OCI-LY1 (cell line): ENCODE results near the gene YBX2.

ENCODE experiments used
- H2AFZ ChIP-seq: fragments of 200-600 bp; sonication (generic), shearing (Covaris generic); 2 replicates; pipeline ENCODE4 v1.6.0; 2014; ENCODE audit warnings: antibody characterized with exemption, mild to moderate bottlenecking, low read length
- H3F3A ChIP-seq: fragments of 200-600 bp; sonication (generic), shearing (Covaris generic); 2 replicates; pipeline ENCODE4 v1.6.0; 2014; ENCODE audit warnings: mild to moderate bottlenecking, antibody characterized with exemption, low read length, moderate library complexity; ENCODE audit not compliant: insufficient read depth
- H3K27ac ChIP-seq: fragments of 200-600 bp; sonication (generic); 2 replicates; pipeline ENCODE4 v1.5.1; 2014; ENCODE audit warnings: low read length, mixed run types, mild to moderate bottlenecking, low read depth; ENCODE audit not compliant: poor library complexity, severe bottlenecking
- H3K27me3 ChIP-seq: fragments of 200-600 bp; sonication (generic); 2 replicates; pipeline ENCODE4 v1.6.0; 2014; ENCODE audit warnings: antibody characterized with exemption, mild to moderate bottlenecking, low read length, moderate library complexity; ENCODE audit not compliant: insufficient read depth
- H3K36me3 ChIP-seq: fragments of 200-600 bp; sonication (generic); 2 replicates; pipeline ENCODE4 v1.6.1; 2014; ENCODE audit warnings: mild to moderate bottlenecking, antibody characterized with exemption, low read length, moderate library complexity, mixed read lengths; ENCODE audit not compliant: insufficient read depth
- H3K4me1 ChIP-seq: fragments of 200-600 bp; sonication (generic); 2 replicates; pipeline ENCODE4 v1.5.1; 2014; ENCODE audit warnings: mild to moderate bottlenecking, low read length, moderate library complexity; ENCODE audit not compliant: insufficient read depth, severe bottlenecking
- H3K4me2 ChIP-seq: fragments of 200-600 bp; sonication (generic), shearing (Covaris generic); 2 replicates; pipeline ENCODE4 v1.6.1; 2014; ENCODE audit warnings: low read length
- H3K4me3 ChIP-seq: fragments of 200-600 bp; sonication (generic); 2 replicates; pipeline ENCODE4 v1.5.1; 2014; ENCODE audit warnings: low read length, low read depth, mild to moderate bottlenecking, mixed read lengths; ENCODE audit not compliant: poor library complexity, severe bottlenecking
- H3K79me2 ChIP-seq: fragments of 200-600 bp; shearing (Covaris generic); 2 replicates; pipeline ENCODE4 v1.6.1; 2016; ENCODE audit warnings: mixed run types, low read length, mixed read lengths; ENCODE audit not compliant: insufficient read depth
- H3K9ac ChIP-seq: fragments of 200-600 bp; sonication (generic), shearing (Covaris generic); 2 replicates; pipeline ENCODE4 v1.6.1; 2014; ENCODE audit warnings: mild to moderate bottlenecking, low read length, mixed read lengths
- H3K9me2 ChIP-seq: fragments of 200-600 bp; sonication (generic), shearing (Covaris generic); 2 replicates; pipeline ENCODE4 v1.6.1; 2014; ENCODE audit warnings: low read depth, mild to moderate bottlenecking, low read length, mixed read lengths
- H3K9me3 ChIP-seq: fragments of 200-600 bp; shearing (Covaris generic); 2 replicates; pipeline ENCODE4 v1.6.1; 2014; ENCODE audit warnings: low read length, mixed read lengths
- H4K20me1 ChIP-seq: fragments of 200-600 bp; sonication (generic), shearing (Covaris generic); 2 replicates; pipeline ENCODE4 v1.6.0; 2016; ENCODE audit warnings: mild to moderate bottlenecking, low read length; ENCODE audit not compliant: insufficient read depth
- EZH2 ChIP-seq: fragments of 200-600 bp; sonication (generic), shearing (Covaris generic); IDR thresholded peaks from 2 replicates; pipeline ENCODE4 v1.8.0; 2017; ENCODE audit warnings: borderline replicate concordance, mixed run types, mild to moderate bottlenecking, antibody characterized with exemption, low read length, moderate library complexity, mixed read lengths
- TF ChIP-seq, protein P1 (sequence below): fragments of 200-600 bp; sonication (generic), shearing (Covaris generic); IDR thresholded peaks from 2 replicates; pipeline ENCODE4 v1.5.1; 2017; ENCODE audit warnings: mild to moderate bottlenecking, antibody characterized with exemption, low read length, moderate library complexity, mixed read lengths

The YBX2 gene

DNA sequence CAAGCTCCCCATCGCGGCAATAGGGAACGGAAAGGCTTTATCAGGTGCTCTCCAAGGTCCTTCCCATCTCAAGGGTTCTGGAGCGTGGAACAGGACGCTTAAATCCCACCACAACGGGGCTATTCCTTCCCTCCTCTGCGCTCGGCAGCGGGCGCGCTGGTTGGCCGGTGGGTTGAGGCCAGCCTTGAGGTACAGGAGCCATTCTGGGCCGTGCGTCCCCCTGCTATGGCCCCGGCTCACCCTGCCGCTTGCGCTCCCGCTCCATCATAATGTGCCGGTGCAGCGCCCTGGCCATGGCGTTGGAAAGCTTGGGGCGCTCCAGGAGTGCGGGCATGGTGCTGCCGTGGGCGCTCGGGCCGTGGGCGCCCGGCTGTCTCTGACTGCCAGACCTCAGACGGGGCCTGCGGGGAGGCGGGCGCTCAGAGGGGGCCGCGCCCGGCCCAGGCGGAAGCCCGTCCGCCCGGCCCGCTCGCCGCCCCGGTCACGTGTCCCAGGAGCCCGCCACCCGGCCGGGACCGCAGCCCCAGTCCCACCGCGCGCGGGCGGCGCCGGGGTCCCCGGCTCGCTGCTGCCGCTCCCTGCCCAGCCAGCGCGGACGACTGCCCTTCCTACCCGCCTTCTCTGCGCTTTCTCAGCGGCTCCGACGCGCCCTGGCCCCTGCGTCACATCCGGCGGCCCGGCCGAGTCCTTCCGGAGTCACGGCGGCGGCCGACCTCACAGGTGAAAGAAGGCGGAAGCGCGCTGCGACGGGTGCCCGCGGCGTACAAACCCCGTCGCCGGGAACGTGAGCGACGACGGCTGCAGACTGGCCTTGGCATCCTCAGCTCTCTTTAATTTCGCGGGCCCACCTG lies 20.5 kb upstream of the YBX2 start, which contains the start of gene GPS2:
Gene GPS2, minus strand, starts transcription at position 642 of the 851 bp plus-strand sequence. Its CDS starts 308 bp downstream, at position 334.
- H3F3A ChIP-seq = peaks cover 21% of the 10 kb centered on the region
- peak within 1 kb of the TSS; percentile 81 for H3K27ac ChIP-seq
- H3K9ac ChIP-seq = peak within 1 kb of the TSS; percentile 98
- H3K4me2 ChIP-seq = peak within 1 kb of the TSS; percentile 97
- peak within 1 kb of the TSS; percentile 99 for H3K4me3 ChIP-seq
- no peak within 1 kb of the TSS for H2AFZ ChIP-seq
- no peaks in the 10 kb centered on the region for H3K9me2 ChIP-seq
- H4K20me1 ChIP-seq = peaks cover 4% of the 10 kb centered on the region; the same call in 1 of the 2 replicates
- peaks cover 76% of the 10 kb centered on the region for H3K36me3 ChIP-seq
- TF ChIP-seq, protein P1, sequence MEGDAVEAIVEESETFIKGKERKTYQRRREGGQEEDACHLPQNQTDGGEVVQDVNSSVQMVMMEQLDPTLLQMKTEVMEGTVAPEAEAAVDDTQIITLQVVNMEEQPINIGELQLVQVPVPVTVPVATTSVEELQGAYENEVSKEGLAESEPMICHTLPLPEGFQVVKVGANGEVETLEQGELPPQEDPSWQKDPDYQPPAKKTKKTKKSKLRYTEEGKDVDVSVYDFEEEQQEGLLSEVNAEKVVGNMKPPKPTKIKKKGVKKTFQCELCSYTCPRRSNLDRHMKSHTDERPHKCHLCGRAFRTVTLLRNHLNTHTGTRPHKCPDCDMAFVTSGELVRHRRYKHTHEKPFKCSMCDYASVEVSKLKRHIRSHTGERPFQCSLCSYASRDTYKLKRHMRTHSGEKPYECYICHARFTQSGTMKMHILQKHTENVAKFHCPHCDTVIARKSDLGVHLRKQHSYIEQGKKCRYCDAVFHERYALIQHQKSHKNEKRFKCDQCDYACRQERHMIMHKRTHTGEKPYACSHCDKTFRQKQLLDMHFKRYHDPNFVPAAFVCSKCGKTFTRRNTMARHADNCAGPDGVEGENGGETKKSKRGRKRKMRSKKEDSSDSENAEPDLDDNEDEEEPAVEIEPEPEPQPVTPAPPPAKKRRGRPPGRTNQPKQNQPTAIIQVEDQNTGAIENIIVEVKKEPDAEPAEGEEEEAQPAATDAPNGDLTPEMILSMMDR = no peak
- no peak for TF ChIP-seq EZH2
- H3K27me3 ChIP-seq = no peaks in the 10 kb centered on the region
- H3K4me1 ChIP-seq = peaks cover 44% of the 10 kb centered on the region
- no peaks in the 10 kb centered on the region for H3K9me3 ChIP-seq
- H3K79me2 ChIP-seq = peaks cover 8% of the 10 kb centered on the region; the same call in 1 of the 2 replicates

DNA sequence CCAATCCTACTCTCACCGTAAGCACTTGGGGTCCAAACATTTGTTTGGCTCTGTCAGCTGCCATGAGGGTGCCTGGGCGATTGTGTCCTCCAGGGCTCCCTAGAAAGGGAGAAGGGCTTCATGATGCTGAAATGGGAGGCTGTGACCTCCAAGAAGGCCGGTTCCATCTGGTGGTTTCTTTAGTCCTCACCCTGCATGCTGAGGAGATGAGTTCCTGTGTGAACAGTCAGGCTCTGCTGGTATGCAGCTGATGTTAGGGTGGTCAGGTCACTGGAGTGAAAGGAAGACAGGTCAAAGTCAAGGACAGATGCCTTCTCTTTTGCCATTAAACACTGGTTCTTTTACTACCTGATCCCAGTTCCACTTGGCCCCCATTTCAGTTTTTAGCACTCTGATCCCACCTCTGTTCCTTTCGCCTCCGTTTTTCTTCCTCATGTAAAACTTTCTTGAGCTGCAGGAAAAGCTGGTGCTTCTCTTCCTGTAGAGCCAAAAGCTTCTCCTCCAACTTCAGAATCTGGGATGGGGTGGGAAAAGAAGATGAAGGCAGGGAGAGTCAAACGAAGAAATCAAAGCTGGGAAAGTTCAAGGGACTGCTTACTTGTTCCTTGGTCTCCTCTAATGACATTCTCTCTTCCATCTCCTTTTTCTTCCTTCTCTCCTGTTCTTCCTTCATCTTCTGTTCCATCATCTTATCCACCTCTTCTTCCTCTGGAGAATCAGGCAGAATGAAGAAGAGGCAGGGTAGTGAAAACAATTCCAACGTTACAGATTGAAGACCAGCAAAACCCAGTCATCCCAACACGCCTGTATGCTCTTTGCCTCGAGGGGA lies 19.7 kb upstream of the YBX2 start:
- Histone ChIP-seq H3K9ac (peak overlapping the region; percentile 98), H3K9me2 (no peaks in the 10 kb centered on the region), H3K9me3 (no peaks in the 10 kb centered on the region), H3K79me2 (peaks cover 17% of the 10 kb centered on the region), H3K27me3 (no peaks in the 10 kb centered on the region), H4K20me1 (peaks cover 4% of the 10 kb centered on the region; the same call in 1 of the 2 replicates), H3K4me1 (peaks cover 53% of the 10 kb centered on the region), H3K4me3 (peak overlapping the region; percentile 99), H3K4me2 (peak overlapping the region; percentile 97), H3K36me3 (peaks cover 82% of the 10 kb centered on the region), H3K27ac (peak overlapping the region; percentile 42), H3F3A (peaks cover 23% of the 10 kb centered on the region), H2AFZ (no peak overlapping the region)
- TF ChIP-seq, protein P1 = no peak
- TF ChIP-seq EZH2 = no peak

DNA sequence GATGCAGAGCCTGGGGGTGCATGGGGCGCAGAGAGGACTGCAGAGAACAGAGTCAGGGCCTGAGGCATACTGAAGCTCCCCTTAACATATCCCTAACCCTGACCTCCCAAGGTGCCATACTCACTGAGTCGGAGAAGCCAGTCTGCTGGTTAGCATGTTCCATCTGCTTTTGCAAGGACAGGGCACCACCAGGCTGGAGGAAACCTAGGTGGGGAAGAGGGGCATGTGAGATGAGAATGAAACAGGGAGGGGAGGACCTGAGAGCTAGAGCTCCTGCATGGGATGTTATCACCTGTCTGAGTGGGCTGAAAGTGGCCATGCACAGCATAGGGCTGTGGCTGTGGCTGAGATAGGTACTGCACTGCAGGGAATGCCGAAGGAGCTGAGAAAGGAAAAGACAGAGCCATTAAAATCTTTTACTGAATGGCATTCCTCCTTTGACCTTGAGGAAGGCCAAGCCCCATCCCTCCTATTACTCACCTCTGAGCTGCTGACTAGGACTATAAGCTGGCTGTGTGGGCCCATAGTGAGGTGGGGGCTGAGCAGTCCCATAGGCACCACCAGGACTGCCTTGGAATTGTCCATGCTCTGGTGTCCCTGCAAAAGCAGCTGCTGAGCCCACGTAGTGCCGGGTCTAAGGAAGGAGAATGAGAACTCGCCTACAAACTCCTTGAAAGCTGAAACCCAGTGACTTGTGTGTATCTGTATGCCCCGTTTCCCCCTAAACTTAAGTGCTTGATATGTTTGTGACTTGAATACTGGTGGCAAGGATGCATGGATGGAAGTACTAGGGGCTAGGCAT lies 18.9 kb upstream of the YBX2 start:
- Histone ChIP-seq H3K4me2 (peak overlapping the region; percentile 97; the same call in 1 of the 2 replicates), H3K9me3 (no peaks in the 10 kb centered on the region), H4K20me1 (peaks cover 4% of the 10 kb centered on the region; the same call in 1 of the 2 replicates), H3K36me3 (peaks cover 81% of the 10 kb centered on the region), H3F3A (peaks cover 23% of the 10 kb centered on the region), H3K27me3 (no peaks in the 10 kb centered on the region), H3K9ac (peak overlapping the region; percentile 5; the same call in 1 of the 2 replicates), H3K9me2 (no peaks in the 10 kb centered on the region), H3K4me3 (peak overlapping the region; percentile 99), H3K27ac (peak overlapping the region; percentile 42), H2AFZ (no peak overlapping the region), H3K79me2 (peaks cover 25% of the 10 kb centered on the region), H3K4me1 (peaks cover 57% of the 10 kb centered on the region)
- TF ChIP-seq EZH2 = no peak
- TF ChIP-seq, protein P1 = peak; percentile 4; the same call in 1 of the 2 replicates
